GM12878 (cell line): ENCODE measurements around the gene LDHAL6B. TPM values are rescaled to one million over a fixed set of nuclear protein-coding genes. Genes with fewer than 3 reads are reported as not detected.

ENCODE experiments used
- ATAC-seq: fragments of 200-7000 bp; cut with Tn5 transposase; 3 replicates; pipeline ENCODE4 v1.9.1; 2020; ENCODE audit warnings: mild to moderate bottlenecking, moderate library complexity
- BruUV-seq: library from RNA; stranded (reverse); fragments of 400-500 nt; replicated peaks from 2 replicates; lab custom pipeline; 2021; lab: Mats Ljungman, UMichigan
- CTCF ChIA-PET: fragments of 300-600 bp; sonication (Branson Sonifier 250); formaldehyde crosslinking; extraction: SDS; loops from one replicate; lab custom pipeline; 2021; ENCODE audit warnings: inconsistent platforms; lab: Yijun Ruan, JAX
- POLR2A ChIA-PET: fragments of 350-600 bp; formaldehyde crosslinking; extraction: SDS; loops from one replicate; lab custom pipeline; 2021; ENCODE audit warnings: inconsistent platforms; lab: Charles Lee
- RAD21 ChIA-PET: fragments of 300-600 bp; sonication (Branson Sonifier 250); formaldehyde crosslinking; loops from one replicate; lab custom pipeline; 2023; ENCODE audit warnings: antibody characterized with exemption; ENCODE audit not compliant: unreplicated experiment; lab: Charles Lee
- SMC1A ChIA-PET: fragments of 300-600 bp; sonication (Branson Sonifier 250); formaldehyde crosslinking; loops from one replicate; lab custom pipeline; 2023; ENCODE audit not compliant: unreplicated experiment, uncharacterized antibody; lab: Charles Lee
- DNase-seq: peaks from one replicate; pipeline ENCODE4 v3.0.0-alpha.2; 2011; ENCODE audit warnings: low read depth, low spot score
- FAIRE-seq: peaks from 3 replicates; lab custom pipeline; 2011; peaks lifted over from hg19 to GRCh38; lab: Jason Lieb, UNC
- H2AFZ ChIP-seq: 2 replicates; pipeline ENCODE4 v1.6.0; 2011; ENCODE audit warnings: low read depth, low read length, control low read depth; ENCODE audit not compliant: control insufficient read depth
- H3K27ac ChIP-seq: 2 replicates; pipeline ENCODE4 v1.5.1; 2011; ENCODE audit warnings: control low read depth; ENCODE audit not compliant: control insufficient read depth, insufficient read depth
- H3K27me3 ChIP-seq, 2 experiments: replicated peaks in 1 of 2; 2 replicates each; pipeline versions ENCODE4 v1.6.0 to v1.6.1; 2011; ENCODE audit warnings: low read length in 1 of 2; ENCODE audit not compliant: control insufficient read depth in 2 of 2, insufficient read depth in 2 of 2
- H3K36me3 ChIP-seq, 2 experiments: 2 replicates each; pipeline ENCODE4 v1.5.1; 2011; ENCODE audit warnings: low read length in 1 of 2; ENCODE audit not compliant: control insufficient read depth in 2 of 2, insufficient read depth in 2 of 2
- H3K4me1 ChIP-seq: 2 replicates; pipeline ENCODE4 v1.6.1; 2011; ENCODE audit warnings: mild to moderate bottlenecking, low read length, moderate library complexity, mixed read lengths; ENCODE audit not compliant: control insufficient read depth, insufficient read depth
- H3K4me2 ChIP-seq: 2 replicates; pipeline ENCODE4 v1.6.0; 2011; ENCODE audit warnings: control low read depth; ENCODE audit not compliant: control insufficient read depth, insufficient read depth
- H3K4me3 ChIP-seq: fragments of 200-600 bp; sonication (generic); 2 replicates; pipeline ENCODE4 v1.5.1; 2016
- H3K79me2 ChIP-seq: 2 replicates; pipeline ENCODE4 v1.6.0; 2011; ENCODE audit warnings: low read length; ENCODE audit not compliant: control insufficient read depth, insufficient read depth
- H3K9ac ChIP-seq: 2 replicates; pipeline ENCODE4 v1.8.0; 2011; ENCODE audit warnings: low read length, control low read depth, mixed read lengths; ENCODE audit not compliant: control insufficient read depth, insufficient read depth
- H3K9me3 ChIP-seq: replicated peaks from 3 replicates; pipeline ENCODE4 v1.5.1; 2011; ENCODE audit warnings: mild to moderate bottlenecking, low read length; ENCODE audit not compliant: control insufficient read depth, insufficient read depth
- H4K20me1 ChIP-seq: 2 replicates; pipeline ENCODE4 v1.6.0; 2011; ENCODE audit not compliant: control insufficient read depth, insufficient read depth
- BMI1 ChIP-seq: fragments of 450-650 bp; IDR thresholded peaks from 2 replicates; pipeline ENCODE4 v1.6.1; 2016; ENCODE audit warnings: mild to moderate bottlenecking, moderate library complexity, borderline replicate concordance
- CBX3 ChIP-seq: fragments of 200-600 bp; sonication (generic); IDR thresholded peaks from 2 replicates; pipeline ENCODE4 v1.6.1; 2016; ENCODE audit warnings: low read depth, borderline replicate concordance
- CEBPB ChIP-seq, 2 experiments: fragments of 150-350 bp in 1 of 2; IDR thresholded peaks; 2 replicates each; pipeline ENCODE4 v1.6.1; 2012 to 2014; ENCODE audit warnings: low read depth in 2 of 2, low read length in 2 of 2, borderline replicate concordance in 1 of 2, inconsistent platforms in 1 of 2
- CHD4 ChIP-seq: fragments of 200-600 bp; sonication (generic); IDR thresholded peaks from 2 replicates; pipeline ENCODE4 v1.6.1; 2016; ENCODE audit warnings: mild to moderate bottlenecking
- ELK1 ChIP-seq: IDR thresholded peaks from 2 replicates; pipeline ENCODE4 v1.6.1; 2012; ENCODE audit warnings: low read depth, low read length, improper control_type of control experiment
- KAT2A ChIP-seq: conservative IDR thresholded peaks from 2 replicates; pipeline ENCODE4 v1.6.1; 2011; ENCODE audit warnings: low read depth, low read length; ENCODE audit not compliant: control insufficient read depth
- NFXL1 ChIP-seq: fragments of 450-650 bp; IDR thresholded peaks from 2 replicates; pipeline ENCODE4 v1.6.1; 2017; ENCODE audit warnings: antibody characterized with exemption, mild to moderate bottlenecking, borderline replicate concordance
- NFYB ChIP-seq: IDR thresholded peaks from 2 replicates; pipeline ENCODE4 v1.6.1; 2011; ENCODE audit warnings: low read depth, mild to moderate bottlenecking, low read length, improper control_type of control experiment, moderate library complexity; ENCODE audit not compliant: insufficient read depth
- POLR2AphosphoS2 ChIP-seq: IDR thresholded peaks from 2 replicates; pipeline ENCODE4 v1.6.1; 2011; ENCODE audit warnings: low read depth, mild to moderate bottlenecking, low read length, improper control_type of control experiment, moderate library complexity
- PRDM15 ChIP-seq: fragments of 450-650 bp; formaldehyde crosslinking; IDR thresholded peaks from 2 replicates; pipeline ENCODE4 v1.4.0; 2020; ENCODE audit warnings: mild to moderate bottlenecking, moderate library complexity
- RAD21 ChIP-seq: IDR thresholded peaks from 2 replicates; pipeline ENCODE4 v1.6.1; 2011; ENCODE audit warnings: mild to moderate bottlenecking, low read depth, low read length, moderate library complexity; ENCODE audit not compliant: insufficient read depth
- RAD51 ChIP-seq: fragments of 450-650 bp; IDR thresholded peaks from 2 replicates; pipeline ENCODE4 v1.6.1; 2016; ENCODE audit warnings: moderate library complexity, mild to moderate bottlenecking, inconsistent platforms
- SMAD1 ChIP-seq: fragments of 450-650 bp; IDR thresholded peaks from 2 replicates; pipeline ENCODE4 v1.6.1; 2018; ENCODE audit warnings: mild to moderate bottlenecking, low read depth; ENCODE audit not compliant: partially characterized antibody
- SMC3 ChIP-seq: IDR thresholded peaks from 2 replicates; pipeline ENCODE4 v1.6.1; 2011; ENCODE audit warnings: low read length, improper control_type of control experiment, borderline replicate concordance
- TBL1XR1 ChIP-seq: IDR thresholded peaks from 2 replicates; pipeline ENCODE4 v1.6.1; 2012; ENCODE audit warnings: low read depth, low read length, improper control_type of control experiment
- ZBED1 ChIP-seq: IDR thresholded peaks from 2 replicates; pipeline ENCODE4 v1.6.1; 2016; ENCODE audit warnings: borderline replicate concordance
- ZBTB11 ChIP-seq: fragments of 450-650 bp; formaldehyde crosslinking; IDR thresholded peaks from 2 replicates; pipeline ENCODE4 v1.5.0; 2022; ENCODE audit warnings: mild to moderate bottlenecking, missing genetic modification characterization
- WGBS: methylation state at CpG from one replicate; pipeline ENCODE4 v1.1.6; 2016; ENCODE audit warnings: low lambda C conversion rate; ENCODE audit not compliant: insufficient replicate concordance, insufficient coverage; ENCODE audit errors: missing lambda C conversion rate; 5-methylcytosine and 5-hydroxymethylcytosine counted together
- in situ Hi-C: fragments of 300-500 bp; cut with MboI; formaldehyde crosslinking; loops from 9 replicates; pipeline ENCODE4 v1.14.3; 2018; ENCODE audit warnings: mixed read lengths
- intact Hi-C: fragments of 100-400 bp; cut with micrococcal nuclease; formaldehyde crosslinking; loops from one replicate; pipeline ENCODE4 v1.14.2; 2022; ENCODE audit not compliant: unreplicated experiment
- polyA plus RNA-seq, 11 experiments: library from polyadenylated mRNA; depleted of rRNA in 4 of 11; unstranded in 6 of 11; stranded (reverse) in 5 of 11; fragments of >200 nt; fragmentation: Nextera tagmentation in 4 of 11; fragmentation: Illumina TruSeq in 1 of 11; extraction: Ambion mirVana in 4 of 11; extraction: Trizol in 1 of 11; gene quantifications; 1 replicate in 1 of 11; 2 replicates in 10 of 11; pipeline versions ENCODE4 v1.2.1 to v1.2.3, GENCODE V29; 2011 to 2016; ENCODE audit warnings: inconsistent platforms in 2 of 11, missing spikeins in 2 of 11, low read depth in 1 of 11
- total RNA-seq, 4 experiments: library from RNA; depleted of rRNA in 3 of 4; stranded (reverse); fragments of >200 nt in 3 of 4; fragmentation: Illumina TruSeq in 1 of 4; extraction: Trizol in 1 of 4; gene quantifications; 2 replicates each; pipeline versions ENCODE4 v1.2.1 to v1.2.3, GENCODE V29; 2013 to 2021

LDHAL6B gene
- total and polyA plus RNA-seq, 10 of the 15 experiments (the other 5 are each of a cell fraction or from before 2014, with no cell fraction given): 0.33 to 0.66 TPM; not detected in 8

GRCh38 chr15:59257140-59257539 lies 50.5 kb downstream of the LDHAL6B start:
- TF ChIP-seq PRDM15 (CRISPR knock-in tag) (no peak), POLR2AphosphoS2 (no peak), ELK1 (no peak), ZBED1 (no peak), KAT2A (no peak), BMI1 (no peak), RAD21 (no peak), CEBPB (IDR thresholded peaks at IDR 0.05; ENCODE audit: borderline replicate concordance in 1 of 2, low read depth in 2 of 2, low read length in 2 of 2) (no peak), ZBTB11 (CRISPR knock-in tag) (no peak), RAD51 (no peak), CHD4 (no peak), NFYB (no peak), NFXL1 (no peak), SMAD1 (no peak), CBX3 (no peak), TBL1XR1 (no peak), SMC3 (no peak)
- in situ Hi-C loops (no loop called here), intact Hi-C loops (no loop called here)
- Histone ChIP-seq H3K9me3 (no peaks in the 10 kb centered on the region), H3K27ac (no peak overlapping the region), H4K20me1 (no peaks in the 10 kb centered on the region), H3K4me1 (peaks cover 10% of the 10 kb centered on the region), H2AFZ (no peak overlapping the region), H3K4me3 (no peak overlapping the region), H3K79me2 (peaks cover 3% of the 10 kb centered on the region), H3K9ac (no peak overlapping the region), H3K36me3 (peaks cover 0 to 43% of the 10 kb centered on the region in 2 experiments; a peak in 3 of 4 replicates), H3K27me3 (no peaks in the 10 kb centered on the region), H3K4me2 (no peak overlapping the region)
- POLR2A ChIA-PET: interaction anchor here (1.2 to 1.7 kb wide), 2 partner anchors 22 to 43 kb away, joined by 3 read pairs; no protein-coding TSS in a partner anchor
- no peak for FAIRE-seq
- SMC1A ChIA-PET: interaction anchor here (1.0 to 7.7 kb wide), 11 partner anchors 11 to 82 kb away, joined by 3 to 47 read pairs (median 7); no protein-coding TSS in a partner anchor
- no peak for ATAC-seq
- RAD21 ChIA-PET: interaction anchor here (1.0 to 1.5 kb wide), 4 partner anchors 13 to 156 kb away, joined by 3 to 10 read pairs (median 5); no protein-coding TSS in a partner anchor
- 71% methylated on average over 4 of the region's 4 CpGs for WGBS
- no TSS peak for BruUV-seq
- CTCF ChIA-PET: interaction anchor here (0.8 to 3.0 kb wide), 4 partner anchors 10 to 163 kb away, joined by 3 to 19 read pairs (median 3); no protein-coding TSS in a partner anchor
- DNase-seq: no peak
